Measurements from ENCODE around the gene TRPM6.

GRCh38 chr9:74858751-74859414 lies 28.8 kb downstream of the TRPM6 start:
- TF ChIP-seq CTCF (IDR thresholded peaks at IDR 0.05) (no peak), POLR2A (IDR thresholded peaks at IDR 0.05) (no peak), POLR2AphosphoS5 (IDR thresholded peaks at IDR 0.05) (no peak)

Measured in breast epithelium (tissue), 3 donors.